Activated T-helper 2 cell treated with anti-CD3 and anti-CD28 coated beads, Interferon-gamma antibody, Interleukin-2, Interleukin-4, amounts not matched to agents 10 μg/mL and 5 μg/mL and 100 μg/mL, durations not matched to agents 14 hours and 24 hours and 36 hours (primary cell): ENCODE measurements around the gene ARHGAP22. TPM values are rescaled to one million over a fixed set of nuclear protein-coding genes. Genes with fewer than 3 reads are reported as not detected.
A peak's percentile ranks its signal among the peaks of the same experiment; 100 is the strongest.

Experiments used
- DNase-seq: peaks from one replicate; pipeline ENCODE4 v3.0.0; 2021; ENCODE audit warnings: low spot score
- H3K27ac Mint-ChIP-seq: one replicate; pipeline ENCODE4 v1.8.0; 2021; ENCODE audit warnings: mixed read lengths
- H3K27me3 Mint-ChIP-seq: one replicate; pipeline ENCODE4 v1.8.0; 2021; ENCODE audit warnings: low read depth, mixed read lengths
- H3K36me3 Mint-ChIP-seq: one replicate; pipeline ENCODE4 v1.8.0; 2021; ENCODE audit warnings: low read depth, mixed read lengths
- H3K4me1 Mint-ChIP-seq: one replicate; pipeline ENCODE4 v1.8.0; 2021; ENCODE audit warnings: low read depth, mixed read lengths
- H3K4me3 Mint-ChIP-seq: one replicate; pipeline ENCODE4 v1.8.0; 2021; ENCODE audit warnings: low read depth, mild to moderate bottlenecking, moderate library complexity, mixed read lengths
- H3K9me3 Mint-ChIP-seq: one replicate; pipeline ENCODE4 v1.8.0; 2021; ENCODE audit warnings: mixed read lengths
- intact Hi-C: fragments of 100-400 bp; cut with micrococcal nuclease; formaldehyde crosslinking; loops from one replicate; pipeline ENCODE4 v1.15.1; 2023
- total RNA-seq: library from RNA; stranded (reverse); gene quantifications from 2 replicates; pipeline ENCODE4 v1.2.3, GENCODE V29; 2022

ARHGAP22 gene
- total RNA-seq, 1 donor from 2014 or later = 0.43 TPM

- peaks cover 10% of the 10 kb centered on the region for H3K9me3 Mint-ChIP-seq
- H3K4me3 Mint-ChIP-seq = no peak overlapping the region
- DNase-seq = no peak
- peaks cover 22% of the 10 kb centered on the region for H3K36me3 Mint-ChIP-seq
- peaks cover 1% of the 10 kb centered on the region for H3K4me1 Mint-ChIP-seq
- H3K27me3 Mint-ChIP-seq = no peaks in the 10 kb centered on the region
- intact Hi-C loops = no loop called here
- no peak overlapping the region for H3K27ac Mint-ChIP-seq
Measured at GRCh38 chr10:48417374-48417773, 187.5 kb downstream of the ARHGAP22 start.

GRCh38 chr10:48416584-48417232 is 188.2 kb downstream of the ARHGAP22 start:
- Mint-ChIP-seq H3K9me3 (peaks cover 15% of the 10 kb centered on the region), H3K27me3 (no peaks in the 10 kb centered on the region), H3K4me3 (no peak overlapping the region), H3K27ac (no peak overlapping the region), H3K36me3 (peaks cover 29% of the 10 kb centered on the region), H3K4me1 (peaks cover 1% of the 10 kb centered on the region)
- intact Hi-C loops = no loop called here
- DNase-seq = no peak

- H3K4me3 Mint-ChIP-seq = no peak overlapping the region
- H3K36me3 Mint-ChIP-seq = peaks cover 45% of the 10 kb centered on the region
- intact Hi-C loops = no loop called here
- H3K27me3 Mint-ChIP-seq = no peaks in the 10 kb centered on the region
- no peak overlapping the region for H3K27ac Mint-ChIP-seq
- no peak for DNase-seq
- H3K9me3 Mint-ChIP-seq = peaks cover 15% of the 10 kb centered on the region
- H3K4me1 Mint-ChIP-seq = peaks cover 1% of the 10 kb centered on the region
Measured at GRCh38 chr10:48414778-48415177, 190.1 kb downstream of the ARHGAP22 start.

GRCh38 chr10:48414160-48414559 is 190.7 kb downstream of the ARHGAP22 start:
- H3K4me1 Mint-ChIP-seq = peaks cover 1% of the 10 kb centered on the region
- H3K27ac Mint-ChIP-seq = no peak overlapping the region
- H3K4me3 Mint-ChIP-seq = no peak overlapping the region
- H3K9me3 Mint-ChIP-seq = peaks cover 15% of the 10 kb centered on the region
- intact Hi-C loops = no loop called here
- H3K27me3 Mint-ChIP-seq = no peaks in the 10 kb centered on the region
- H3K36me3 Mint-ChIP-seq = peaks cover 43% of the 10 kb centered on the region
- DNase-seq = no peak

GRCh38 chr10:48412933-48413332 is 191.9 kb downstream of the ARHGAP22 start:
- Mint-ChIP-seq H3K27me3 (no peaks in the 10 kb centered on the region), H3K4me3 (no peak overlapping the region), H3K27ac (no peak overlapping the region), H3K9me3 (peaks cover 15% of the 10 kb centered on the region), H3K4me1 (peaks cover 1% of the 10 kb centered on the region), H3K36me3 (peaks cover 42% of the 10 kb centered on the region)
- intact Hi-C loops = no loop called here
- no peak for DNase-seq

GRCh38 chr10:48412081-48412480 is 192.8 kb downstream of the ARHGAP22 start:
- Mint-ChIP-seq H3K27ac (no peak overlapping the region), H3K9me3 (peaks cover 15% of the 10 kb centered on the region), H3K27me3 (no peaks in the 10 kb centered on the region), H3K36me3 (peaks cover 42% of the 10 kb centered on the region), H3K4me1 (peaks cover 1% of the 10 kb centered on the region), H3K4me3 (no peak overlapping the region)
- DNase-seq = no peak
- intact Hi-C loops = no loop called here

- Mint-ChIP-seq H3K27me3 (no peaks in the 10 kb centered on the region), H3K4me3 (no peak overlapping the region), H3K27ac (no peak overlapping the region), H3K36me3 (peaks cover 42% of the 10 kb centered on the region), H3K9me3 (peaks cover 15% of the 10 kb centered on the region), H3K4me1 (peaks cover 1% of the 10 kb centered on the region)
- intact Hi-C loops = no loop called here
- DNase-seq = no peak
Measured at GRCh38 chr10:48411510-48411909, 193.4 kb downstream of the ARHGAP22 start.

GRCh38 chr10:48410503-48410902 is 194.4 kb downstream of the ARHGAP22 start:
- DNase-seq = no peak
- H3K4me1 Mint-ChIP-seq = no peaks in the 10 kb centered on the region
- peaks cover 15% of the 10 kb centered on the region for H3K9me3 Mint-ChIP-seq
- no peak overlapping the region for H3K4me3 Mint-ChIP-seq
- H3K36me3 Mint-ChIP-seq = peaks cover 42% of the 10 kb centered on the region
- no peak overlapping the region for H3K27ac Mint-ChIP-seq
- intact Hi-C loops = no loop called here
- H3K27me3 Mint-ChIP-seq = no peaks in the 10 kb centered on the region

DNA sequence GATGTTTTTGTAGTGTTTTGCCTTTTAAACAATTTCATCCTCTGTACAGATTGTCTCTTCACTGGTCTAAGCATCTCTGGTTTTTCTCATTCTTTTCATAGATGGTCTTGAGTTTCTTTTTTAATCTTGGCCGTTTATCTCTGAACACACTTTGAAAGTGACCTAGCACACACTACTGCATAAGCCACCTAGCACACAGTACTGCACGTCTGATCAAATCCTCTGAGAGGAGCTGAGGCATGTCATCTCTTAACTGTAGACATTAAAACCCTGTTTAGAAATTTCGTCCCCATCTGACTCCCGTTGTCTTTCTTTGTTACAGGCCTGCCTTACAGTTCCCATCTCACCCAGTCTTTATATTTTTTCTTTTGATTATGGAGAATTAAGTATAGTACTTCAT is 198.2 kb downstream of the ARHGAP22 start:
- intact Hi-C loops = no loop called here
- H3K27ac Mint-ChIP-seq = no peak overlapping the region
- no peaks in the 10 kb centered on the region for H3K27me3 Mint-ChIP-seq
- H3K36me3 Mint-ChIP-seq = peaks cover 23% of the 10 kb centered on the region
- H3K9me3 Mint-ChIP-seq = no peaks in the 10 kb centered on the region
- no peak for DNase-seq
- no peak overlapping the region for H3K4me3 Mint-ChIP-seq
- no peaks in the 10 kb centered on the region for H3K4me1 Mint-ChIP-seq

GRCh38 chr10:48406204-48406603 is 198.7 kb downstream of the ARHGAP22 start:
- Mint-ChIP-seq H3K4me1 (no peaks in the 10 kb centered on the region), H3K27ac (no peak overlapping the region), H3K27me3 (no peaks in the 10 kb centered on the region), H3K36me3 (peaks cover 18% of the 10 kb centered on the region), H3K9me3 (no peaks in the 10 kb centered on the region), H3K4me3 (no peak overlapping the region)
- no peak for DNase-seq
- intact Hi-C loops = no loop called here

DNA sequence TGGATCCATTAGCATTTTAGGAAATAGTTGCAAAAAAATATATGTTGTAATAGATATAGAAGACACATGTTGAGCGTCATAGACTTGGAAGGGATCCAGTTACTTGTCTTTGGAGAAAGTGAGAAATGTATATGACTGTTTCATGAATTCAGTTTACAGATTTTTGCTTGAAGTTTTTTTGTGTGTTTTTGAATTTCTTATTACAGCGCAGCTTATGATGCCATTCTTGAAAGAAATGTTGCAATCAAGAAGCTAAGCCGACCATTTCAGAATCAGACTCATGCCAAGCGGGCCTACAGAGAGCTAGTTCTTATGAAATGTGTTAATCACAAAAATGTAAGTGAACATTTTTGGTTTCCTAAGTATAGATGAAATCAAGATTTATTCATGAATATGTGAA is 200.2 kb downstream of the ARHGAP22 start:
- intact Hi-C loops = no loop called here
- Mint-ChIP-seq H3K4me3 (no peak overlapping the region), H3K27me3 (no peaks in the 10 kb centered on the region), H3K27ac (no peak overlapping the region), H3K36me3 (peaks cover 3% of the 10 kb centered on the region), H3K4me1 (peaks cover 13% of the 10 kb centered on the region), H3K9me3 (no peaks in the 10 kb centered on the region)
- DNase-seq = no peak

DNA sequence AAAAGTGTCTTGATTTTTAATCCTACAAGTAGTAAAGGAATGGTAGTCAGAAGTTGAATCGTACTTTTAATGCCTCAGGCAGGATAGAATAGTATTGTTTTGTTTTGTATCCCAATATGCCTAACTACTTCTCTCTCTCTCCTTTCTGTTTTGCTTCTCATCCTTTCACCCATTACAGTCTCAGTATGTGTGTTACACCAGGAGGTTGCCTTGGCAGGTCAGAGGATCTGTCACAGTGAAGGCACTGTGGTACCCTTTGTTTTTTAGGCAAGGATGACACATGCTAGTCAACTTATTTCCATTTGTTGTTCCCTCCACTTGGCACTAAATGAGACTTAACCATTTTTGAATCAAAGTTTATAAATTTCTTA is 204.0 kb downstream of the ARHGAP22 start:
- intact Hi-C loops = no loop called here
- H3K9me3 Mint-ChIP-seq = no peaks in the 10 kb centered on the region
- peaks cover 3% of the 10 kb centered on the region for H3K36me3 Mint-ChIP-seq
- no peak overlapping the region for H3K27ac Mint-ChIP-seq
- no peak overlapping the region for H3K4me3 Mint-ChIP-seq
- H3K27me3 Mint-ChIP-seq = no peaks in the 10 kb centered on the region
- peaks cover 26% of the 10 kb centered on the region for H3K4me1 Mint-ChIP-seq
- no peak for DNase-seq

- Mint-ChIP-seq H3K27ac (peak overlapping the region; percentile 3), H3K4me1 (peaks cover 28% of the 10 kb centered on the region), H3K36me3 (peaks cover 3% of the 10 kb centered on the region), H3K27me3 (no peaks in the 10 kb centered on the region), H3K4me3 (no peak overlapping the region), H3K9me3 (no peaks in the 10 kb centered on the region)
- intact Hi-C loops = no loop called here
- no peak for DNase-seq
Measured at GRCh38 chr10:48400129-48400849, 204.6 kb downstream of the ARHGAP22 start.
